CD1c-positive myeloid dendritic cell (primary cell): ENCODE results near the gene MAPKAP1.

ENCODE experiments used
- DNase-seq: peaks from one replicate; pipeline ENCODE4 v3.0.0-alpha.2; 2016; ENCODE audit errors: extremely low spot score

MAPKAP1 gene

DNA sequence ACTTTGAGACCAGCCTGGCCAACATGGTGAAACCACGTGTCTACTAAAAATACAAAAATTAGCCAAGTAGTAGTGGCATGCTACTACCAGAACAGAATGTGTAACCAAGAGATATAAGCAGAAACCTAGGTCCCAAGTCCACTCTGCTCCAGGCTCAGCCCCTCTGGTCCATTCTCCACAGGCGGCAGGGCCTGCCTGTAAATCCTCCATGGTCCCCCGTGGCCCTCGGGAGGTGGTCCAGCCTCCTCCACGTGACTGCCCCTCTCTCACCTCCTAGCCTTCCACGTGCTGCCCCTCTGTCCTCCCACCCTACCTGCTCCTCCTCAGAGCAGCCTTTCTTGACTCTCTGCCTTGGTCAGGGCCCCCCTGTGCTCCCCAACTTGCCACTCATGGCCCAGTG is 318.0 kb downstream of the MAPKAP1 start:
- DNase-seq = no peak

DNA sequence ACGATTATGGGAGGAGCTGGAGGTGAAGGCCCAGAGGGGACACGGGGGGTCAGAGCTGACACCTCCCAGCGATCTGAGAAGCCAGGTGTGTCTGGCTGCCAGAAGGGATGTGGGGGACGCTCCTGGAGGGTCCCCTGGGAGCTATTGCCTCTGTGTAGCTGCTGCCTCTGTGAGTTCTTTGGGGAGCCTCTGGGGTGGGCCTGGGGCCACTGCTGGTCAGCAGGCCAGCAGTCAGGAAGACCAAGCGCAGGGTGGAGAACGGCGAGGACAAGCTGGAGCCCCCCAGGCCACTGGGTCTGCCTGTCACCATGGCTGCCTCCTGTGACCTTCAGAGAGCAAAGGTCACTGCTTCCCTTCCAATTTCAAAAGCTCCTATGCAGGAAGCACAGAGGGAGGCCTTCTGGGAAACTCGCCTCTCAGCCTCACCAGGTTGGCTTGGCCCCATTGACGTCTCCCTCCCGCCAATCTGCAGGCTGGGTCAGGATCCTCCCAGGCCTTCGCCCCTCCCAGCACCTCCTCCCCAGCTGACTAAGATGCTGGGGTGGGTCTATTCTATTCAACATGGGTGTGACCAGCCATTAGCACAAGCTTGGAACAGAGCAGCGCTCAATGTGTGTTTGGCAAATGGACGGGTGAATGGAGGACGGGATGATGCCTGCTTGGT is 319.0 kb downstream of the MAPKAP1 start:
- DNase-seq = no peak
